Measurements from ENCODE around the gene SLC9A9. TPM values are rescaled to one million over a fixed set of nuclear protein-coding genes. Genes with fewer than 3 reads are reported as not detected.
"Not testable (repeated sequence)": the region's sequence is repeated elsewhere in the genome, so short reads cannot be mapped to it uniquely, and the experiment has no call there.

SLC9A9 gene
- total RNA-seq, 4 donors from 2014 or later, result 7.8 to 19.6 (median 13.4) TPM

DNA sequence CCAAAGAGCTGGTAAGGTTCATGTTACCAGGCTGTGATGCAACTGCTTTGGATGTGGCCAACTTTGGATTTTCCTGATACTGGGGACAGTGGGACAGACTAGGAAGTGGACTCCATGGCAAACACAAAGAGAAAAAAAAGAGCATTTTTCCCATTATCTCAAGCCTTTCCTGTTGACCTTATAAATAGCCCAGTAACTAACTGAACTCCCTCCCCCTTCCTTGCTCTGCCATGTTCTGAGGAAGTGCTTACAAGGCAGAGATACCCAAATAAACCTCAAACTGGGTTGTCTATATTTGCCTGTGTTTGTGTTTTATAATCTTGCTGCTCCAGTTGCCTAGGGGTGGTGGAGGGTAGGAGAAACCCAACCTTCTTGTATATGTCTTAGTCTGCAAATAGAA is 27.3 kb upstream of the SLC9A9 start:
- H3K4me1 ChIP-seq, result no peaks in the 10 kb centered on the region
- DNase-seq, result no peak
- no peak overlapping the region for H3K27ac ChIP-seq
- no peaks in the 10 kb centered on the region for H3K27me3 ChIP-seq
- intact Hi-C loops (cut with DNase I), result no loop called here
- H3K9me3 ChIP-seq, result no peaks in the 10 kb centered on the region
- no peak overlapping the region for H3K4me3 ChIP-seq (replicated peaks in 1 of 3)
- TF ChIP-seq, protein P1, sequence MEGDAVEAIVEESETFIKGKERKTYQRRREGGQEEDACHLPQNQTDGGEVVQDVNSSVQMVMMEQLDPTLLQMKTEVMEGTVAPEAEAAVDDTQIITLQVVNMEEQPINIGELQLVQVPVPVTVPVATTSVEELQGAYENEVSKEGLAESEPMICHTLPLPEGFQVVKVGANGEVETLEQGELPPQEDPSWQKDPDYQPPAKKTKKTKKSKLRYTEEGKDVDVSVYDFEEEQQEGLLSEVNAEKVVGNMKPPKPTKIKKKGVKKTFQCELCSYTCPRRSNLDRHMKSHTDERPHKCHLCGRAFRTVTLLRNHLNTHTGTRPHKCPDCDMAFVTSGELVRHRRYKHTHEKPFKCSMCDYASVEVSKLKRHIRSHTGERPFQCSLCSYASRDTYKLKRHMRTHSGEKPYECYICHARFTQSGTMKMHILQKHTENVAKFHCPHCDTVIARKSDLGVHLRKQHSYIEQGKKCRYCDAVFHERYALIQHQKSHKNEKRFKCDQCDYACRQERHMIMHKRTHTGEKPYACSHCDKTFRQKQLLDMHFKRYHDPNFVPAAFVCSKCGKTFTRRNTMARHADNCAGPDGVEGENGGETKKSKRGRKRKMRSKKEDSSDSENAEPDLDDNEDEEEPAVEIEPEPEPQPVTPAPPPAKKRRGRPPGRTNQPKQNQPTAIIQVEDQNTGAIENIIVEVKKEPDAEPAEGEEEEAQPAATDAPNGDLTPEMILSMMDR (IDR thresholded peaks at IDR 0.05), result no peak
- no peaks in the 10 kb centered on the region for H3K36me3 ChIP-seq

DNA sequence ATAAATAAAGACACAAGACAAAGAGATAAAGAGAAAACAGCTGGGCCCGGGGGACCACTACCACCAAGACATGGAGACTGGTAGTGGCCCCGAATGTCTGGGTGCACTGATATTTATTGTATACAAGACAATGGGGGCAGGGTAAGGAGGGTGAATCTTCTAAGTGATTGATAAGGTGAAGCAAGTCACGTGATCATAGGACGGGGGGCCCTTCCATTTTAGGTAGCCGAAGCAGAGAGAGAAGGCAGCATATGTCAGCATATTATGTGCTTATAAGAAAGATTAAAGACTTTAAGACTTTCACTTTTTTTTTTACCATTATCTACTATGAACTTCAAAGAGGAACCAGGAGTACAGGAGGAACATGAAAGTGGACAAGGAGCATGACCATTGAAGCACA is 25.3 kb upstream of the SLC9A9 start:
- DNase-seq; H3K27me3 ChIP-seq; H3K4me1 ChIP-seq; intact Hi-C loops (cut with DNase I); H3K4me3 ChIP-seq (replicated peaks in 1 of 3); H3K9me3 ChIP-seq; H3K27ac ChIP-seq; H3K36me3 ChIP-seq: not testable (repeated sequence)
- WGBS, 2 donors, result 96% methylated on average over 5 of the region's 5 CpGs

DNA sequence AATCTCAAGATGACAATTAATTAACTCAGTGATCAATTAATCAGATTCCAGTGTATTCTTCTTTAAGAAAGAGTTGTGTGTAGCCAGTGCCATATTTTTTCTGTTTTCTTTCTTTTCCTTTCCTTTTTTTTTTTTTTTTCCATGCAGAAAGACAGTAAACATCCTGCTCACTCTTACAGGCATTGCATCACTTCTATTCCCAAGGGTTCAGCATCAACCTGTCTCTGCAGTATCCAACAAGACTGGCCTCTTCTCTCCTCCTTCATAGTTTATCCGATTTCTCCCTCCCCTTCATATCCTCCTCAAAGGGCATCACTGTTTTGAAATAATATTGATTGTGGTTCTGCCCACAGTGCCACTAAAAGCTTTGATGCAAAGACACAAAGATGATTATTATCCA is 17.0 kb upstream of the SLC9A9 start:
- intact Hi-C loops (cut with DNase I), result no loop called here
- no peak overlapping the region for H3K27ac ChIP-seq
- WGBS, 2 donors, result 77 to 86% methylated on average over 1 of the region's 1 CpG
- H3K36me3 ChIP-seq, result no peaks in the 10 kb centered on the region
- DNase-seq, result no peak
- H3K9me3 ChIP-seq, result no peaks in the 10 kb centered on the region
- no peak overlapping the region for H3K4me3 ChIP-seq (replicated peaks in 1 of 3)
- H3K27me3 ChIP-seq, result no peaks in the 10 kb centered on the region
- H3K4me1 ChIP-seq, result no peaks in the 10 kb centered on the region
- TF ChIP-seq POLR2A (IDR thresholded peaks at IDR 0.05), result no peak
- TF ChIP-seq, protein P1 (IDR thresholded peaks at IDR 0.05), result no peak

DNA sequence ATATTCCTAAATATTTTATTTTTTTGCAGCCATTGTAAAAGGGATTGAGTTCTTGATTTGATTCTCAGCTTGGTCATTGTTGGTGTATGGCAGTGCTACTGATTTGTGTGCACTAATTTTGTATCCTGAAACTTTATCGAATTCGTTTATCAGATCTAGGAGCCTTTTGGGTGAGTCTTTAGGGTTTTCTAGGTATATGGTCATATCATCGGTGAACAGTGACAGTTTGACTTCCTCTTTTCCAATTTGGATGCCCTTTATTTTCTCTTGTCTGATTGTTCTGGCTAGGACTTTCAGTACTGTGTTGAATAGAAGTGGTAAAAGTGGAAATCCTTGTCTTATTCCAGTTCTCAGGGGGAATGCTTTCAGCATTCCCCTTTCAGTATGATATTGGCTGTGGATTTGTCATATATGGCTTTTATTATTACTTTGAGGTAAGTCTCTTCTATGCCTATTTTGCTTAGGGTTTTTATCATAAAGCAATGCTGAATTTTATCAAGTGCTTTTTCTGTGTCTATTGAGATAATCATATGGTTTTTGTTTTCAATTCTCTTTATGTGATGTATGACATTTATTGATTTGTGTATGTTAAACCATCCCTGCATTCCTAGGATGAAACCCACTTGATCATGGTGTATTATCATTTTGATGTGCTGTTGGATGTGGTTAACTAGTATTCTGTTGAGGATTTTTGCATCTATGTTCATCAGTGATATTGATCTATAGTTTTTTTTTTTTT is 11.4 kb upstream of the SLC9A9 start:
- no peaks in the 10 kb centered on the region for H3K27me3 ChIP-seq
- no peak overlapping the region for H3K4me3 ChIP-seq (replicated peaks in 1 of 3)
- DNase-seq, result no peak
- no peaks in the 10 kb centered on the region for H3K9me3 ChIP-seq
- intact Hi-C loops (cut with DNase I), result no loop called here
- H3K36me3 ChIP-seq, result no peaks in the 10 kb centered on the region
- H3K4me1 ChIP-seq, result no peaks in the 10 kb centered on the region
- no peak for TF ChIP-seq POLR2A (IDR thresholded peaks at IDR 0.05)
- TF ChIP-seq, protein P1 (IDR thresholded peaks at IDR 0.05), result no peak
- 86 to 95% methylated on average over 3 of the region's 3 CpGs for WGBS, 2 donors
- no peak overlapping the region for H3K27ac ChIP-seq

DNA sequence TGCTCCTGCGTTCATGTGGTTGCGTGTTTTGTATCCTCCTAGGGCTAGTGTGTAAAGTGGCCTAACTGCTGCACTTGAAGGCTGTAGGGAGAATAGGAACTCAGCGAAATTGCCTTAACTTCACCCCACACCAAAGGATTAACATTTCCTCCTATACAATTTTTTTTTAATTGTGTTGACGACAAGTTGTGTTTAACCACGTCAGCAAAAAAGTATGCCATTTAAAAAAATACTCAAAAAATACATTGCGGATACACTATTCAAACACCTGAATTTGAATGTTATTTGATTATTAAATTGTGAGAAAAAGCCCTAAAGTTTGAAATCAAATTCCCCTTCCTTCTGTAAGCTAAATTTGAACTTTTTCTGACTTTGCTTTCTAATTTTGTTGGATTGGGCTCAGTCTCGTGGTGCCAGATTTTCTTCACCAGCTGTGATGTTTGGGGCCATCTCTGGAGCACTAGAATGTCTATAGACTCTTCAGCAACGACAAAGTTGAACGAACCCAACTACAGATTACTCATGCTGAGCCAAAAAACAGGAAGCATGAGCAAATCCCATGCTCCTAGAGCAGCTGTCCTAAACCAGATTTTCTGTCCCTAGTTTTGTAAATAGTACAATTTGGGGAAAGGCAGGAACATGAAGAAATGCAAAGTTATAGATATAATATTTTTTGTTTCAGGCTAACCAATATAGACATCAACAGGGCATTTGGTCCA is 8.1 kb upstream of the SLC9A9 start:
- Histone ChIP-seq H3K4me3 (replicated peaks in 1 of 3) (no peak overlapping the region), H3K4me1 (no peaks in the 10 kb centered on the region), H3K27me3 (no peaks in the 10 kb centered on the region), H3K27ac (no peak overlapping the region), H3K36me3 (no peaks in the 10 kb centered on the region), H3K9me3 (no peaks in the 10 kb centered on the region)
- intact Hi-C loops (cut with DNase I), result no loop called here
- WGBS, 2 donors, result 77 to 78% methylated on average over 9 of the region's 9 CpGs
- no peak for DNase-seq
- TF ChIP-seq, protein P1 (IDR thresholded peaks at IDR 0.05), result no peak
- TF ChIP-seq POLR2A (IDR thresholded peaks at IDR 0.05), result no peak

Data from thyroid gland (tissue), 4 donors.